Eye (tissue), 1 donor: Measurements from ENCODE around the gene TSPAN14.
"Not testable (repeated sequence)": the region's sequence is repeated elsewhere in the genome, so short reads cannot be mapped to it uniquely, and the experiment has no call there.

Experiments used
- DNase-seq: peaks from one replicate; pipeline ENCODE4 v3.0.0-alpha.2; 2015

Gene TSPAN14

GRCh38 chr10:80472234-80473095 is 18.4 kb downstream of the TSPAN14 start:
- no peak for DNase-seq

GRCh38 chr10:80473096-80473657 is 19.1 kb downstream of the TSPAN14 start:
- no peak for DNase-seq

GRCh38 chr10:80473692-80474596 is 19.8 kb downstream of the TSPAN14 start:
- DNase-seq: no peak

GRCh38 chr10:80474597-80474910 is 20.4 kb downstream of the TSPAN14 start:
- no peak for DNase-seq

GRCh38 chr10:80474941-80475340 is 20.8 kb downstream of the TSPAN14 start:
- DNase-seq: no peak

GRCh38 chr10:80475641-80476040 is 21.5 kb downstream of the TSPAN14 start:
- DNase-seq: not testable (repeated sequence)

- DNase-seq: no peak
Observed at GRCh38 chr10:80476685-80477084, 22.6 kb downstream of the TSPAN14 start.

- no peak for DNase-seq
Observed at GRCh38 chr10:80477813-80478212, 23.7 kb downstream of the TSPAN14 start.

- DNase-seq: not testable (repeated sequence)
Observed at GRCh38 chr10:80480373-80480772, 26.3 kb downstream of the TSPAN14 start.

GRCh38 chr10:80480852-80481251 is 26.7 kb downstream of the TSPAN14 start:
- DNase-seq: no peak

- no peak for DNase-seq
Observed at GRCh38 chr10:80484243-80484642, 30.1 kb downstream of the TSPAN14 start.

- no peak for DNase-seq
Observed at GRCh38 chr10:80484676-80485075, 30.6 kb downstream of the TSPAN14 start.

- no peak for DNase-seq
Observed at GRCh38 chr10:80485076-80485945, 31.2 kb downstream of the TSPAN14 start.

- DNase-seq: no peak
Observed at GRCh38 chr10:80485946-80486764, 32.0 kb downstream of the TSPAN14 start.

- DNase-seq: no peak
Observed at GRCh38 chr10:80486785-80487420, 32.8 kb downstream of the TSPAN14 start.

- no peak for DNase-seq
Observed at GRCh38 chr10:80487421-80487785, 33.3 kb downstream of the TSPAN14 start.

GRCh38 chr10:80487791-80488538 is 33.9 kb downstream of the TSPAN14 start:
- DNase-seq: no peak

GRCh38 chr10:80488539-80489066 is 34.5 kb downstream of the TSPAN14 start:
- no peak for DNase-seq

- no peak for DNase-seq
Observed at GRCh38 chr10:80489371-80490112, 35.4 kb downstream of the TSPAN14 start.
